AG09319 (cell line): Measurements from ENCODE around the gene ANKRD44.

Experiments
- DNase-seq: peaks from one replicate; pipeline ENCODE4 v3.0.0-alpha.2; 2010; ENCODE audit warnings: low read depth; ENCODE audit errors: extremely low read depth
- TF ChIP-seq, protein P1 (sequence below): IDR thresholded peaks from 2 replicates; pipeline ENCODE4 v1.5.1; 2011; ENCODE audit warnings: low read depth, mild to moderate bottlenecking, inconsistent platforms, low read length, moderate library complexity

ANKRD44 gene

DNA sequence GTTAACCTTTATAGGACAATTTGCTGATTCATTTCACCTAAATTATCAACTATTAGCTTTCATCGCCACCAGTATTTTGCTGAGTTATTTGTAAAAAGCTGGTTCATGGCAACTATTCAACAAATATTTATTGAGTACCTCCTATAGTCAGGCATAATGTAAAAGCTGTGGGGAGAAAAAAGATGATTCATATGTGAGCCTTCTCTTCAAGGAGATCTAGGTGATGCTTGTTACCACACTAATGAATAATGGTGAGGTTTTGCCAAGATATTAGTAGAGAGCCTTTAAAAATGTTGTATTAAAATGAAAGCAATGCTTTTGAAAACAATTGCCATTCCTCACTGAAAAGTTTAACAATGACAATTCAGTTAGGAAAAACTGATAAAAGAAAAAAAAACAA, 187.8 kb downstream of the ANKRD44 start:
- TF ChIP-seq, protein P1, sequence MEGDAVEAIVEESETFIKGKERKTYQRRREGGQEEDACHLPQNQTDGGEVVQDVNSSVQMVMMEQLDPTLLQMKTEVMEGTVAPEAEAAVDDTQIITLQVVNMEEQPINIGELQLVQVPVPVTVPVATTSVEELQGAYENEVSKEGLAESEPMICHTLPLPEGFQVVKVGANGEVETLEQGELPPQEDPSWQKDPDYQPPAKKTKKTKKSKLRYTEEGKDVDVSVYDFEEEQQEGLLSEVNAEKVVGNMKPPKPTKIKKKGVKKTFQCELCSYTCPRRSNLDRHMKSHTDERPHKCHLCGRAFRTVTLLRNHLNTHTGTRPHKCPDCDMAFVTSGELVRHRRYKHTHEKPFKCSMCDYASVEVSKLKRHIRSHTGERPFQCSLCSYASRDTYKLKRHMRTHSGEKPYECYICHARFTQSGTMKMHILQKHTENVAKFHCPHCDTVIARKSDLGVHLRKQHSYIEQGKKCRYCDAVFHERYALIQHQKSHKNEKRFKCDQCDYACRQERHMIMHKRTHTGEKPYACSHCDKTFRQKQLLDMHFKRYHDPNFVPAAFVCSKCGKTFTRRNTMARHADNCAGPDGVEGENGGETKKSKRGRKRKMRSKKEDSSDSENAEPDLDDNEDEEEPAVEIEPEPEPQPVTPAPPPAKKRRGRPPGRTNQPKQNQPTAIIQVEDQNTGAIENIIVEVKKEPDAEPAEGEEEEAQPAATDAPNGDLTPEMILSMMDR, result no peak
- DNase-seq, result no peak

GRCh38 chr2:197121756-197122385, 188.7 kb downstream of the ANKRD44 start:
- TF ChIP-seq, protein P1, result no peak
- DNase-seq, result no peak

- no peak for DNase-seq
- TF ChIP-seq, protein P1, result no peak
Observed at GRCh38 chr2:197121255-197121654, 189.3 kb downstream of the ANKRD44 start.

DNA sequence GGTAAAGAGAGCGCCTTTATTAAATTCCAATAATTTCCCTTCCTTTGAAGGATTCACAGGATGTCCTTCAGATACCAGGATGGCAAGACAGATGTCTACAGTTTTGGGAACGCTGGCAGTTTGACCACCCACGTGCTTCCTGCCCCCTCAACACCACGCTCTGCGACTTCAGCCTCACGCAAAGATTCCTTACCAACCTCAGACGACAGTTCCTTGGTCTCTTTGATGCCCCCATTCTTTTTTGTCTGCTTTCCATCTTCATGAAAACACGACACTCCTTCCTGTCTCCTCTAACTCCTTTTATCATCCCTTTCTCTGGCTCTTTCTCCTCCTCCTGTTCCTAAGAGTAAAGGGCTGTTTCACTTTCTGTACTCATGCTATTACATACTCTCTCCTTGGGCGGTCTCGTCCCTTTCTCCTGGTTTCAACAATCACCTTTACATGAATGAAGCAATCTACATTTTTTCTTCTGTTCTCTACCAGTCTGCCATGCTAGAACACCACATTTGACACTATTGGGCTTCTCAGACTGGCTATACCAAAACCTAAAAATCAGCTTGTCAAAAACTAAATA, 194.2 kb downstream of the ANKRD44 start:
- DNase-seq, result no peak
- TF ChIP-seq, protein P1, result no peak

- no peak for DNase-seq
- TF ChIP-seq, protein P1, result no peak
Observed at GRCh38 chr2:197115325-197115724, 195.3 kb downstream of the ANKRD44 start.

- DNase-seq, result no peak
- TF ChIP-seq, protein P1, result peak; percentile 57
Observed at GRCh38 chr2:197113275-197113711, 197.3 kb downstream of the ANKRD44 start.

- DNase-seq, result no peak
- TF ChIP-seq, protein P1, result no peak
Observed at GRCh38 chr2:197109326-197109725, 201.3 kb downstream of the ANKRD44 start.
